Dermis microvascular lymphatic vessel endothelial cell (primary cell): ENCODE results near the gene LUC7L3. TPM values are rescaled to one million over a fixed set of nuclear protein-coding genes. Genes with fewer than 3 reads are reported as not detected.
"Not testable (repeated sequence)": the region's sequence is repeated elsewhere in the genome, so short reads cannot be mapped to it uniquely, and the experiment has no call there.

Experiments
- DNase-seq, 2 donors: peaks; one replicate each; pipeline versions ENCODE4 v3.0.0 to v3.0.0-alpha.2; 2010; ENCODE audit warnings: low read depth in 2 of 2
- total RNA-seq: library from RNA; depleted of rRNA; stranded (reverse); fragments of >200 nt; gene quantifications from 2 replicates; pipeline ENCODE4 v1.2.1, GENCODE V29; 2014

Gene LUC7L3, protein sequence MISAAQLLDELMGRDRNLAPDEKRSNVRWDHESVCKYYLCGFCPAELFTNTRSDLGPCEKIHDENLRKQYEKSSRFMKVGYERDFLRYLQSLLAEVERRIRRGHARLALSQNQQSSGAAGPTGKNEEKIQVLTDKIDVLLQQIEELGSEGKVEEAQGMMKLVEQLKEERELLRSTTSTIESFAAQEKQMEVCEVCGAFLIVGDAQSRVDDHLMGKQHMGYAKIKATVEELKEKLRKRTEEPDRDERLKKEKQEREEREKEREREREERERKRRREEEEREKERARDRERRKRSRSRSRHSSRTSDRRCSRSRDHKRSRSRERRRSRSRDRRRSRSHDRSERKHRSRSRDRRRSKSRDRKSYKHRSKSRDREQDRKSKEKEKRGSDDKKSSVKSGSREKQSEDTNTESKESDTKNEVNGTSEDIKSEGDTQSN
- total RNA-seq: 13.9 and 14.2 TPM in 2 replicates

DNA sequence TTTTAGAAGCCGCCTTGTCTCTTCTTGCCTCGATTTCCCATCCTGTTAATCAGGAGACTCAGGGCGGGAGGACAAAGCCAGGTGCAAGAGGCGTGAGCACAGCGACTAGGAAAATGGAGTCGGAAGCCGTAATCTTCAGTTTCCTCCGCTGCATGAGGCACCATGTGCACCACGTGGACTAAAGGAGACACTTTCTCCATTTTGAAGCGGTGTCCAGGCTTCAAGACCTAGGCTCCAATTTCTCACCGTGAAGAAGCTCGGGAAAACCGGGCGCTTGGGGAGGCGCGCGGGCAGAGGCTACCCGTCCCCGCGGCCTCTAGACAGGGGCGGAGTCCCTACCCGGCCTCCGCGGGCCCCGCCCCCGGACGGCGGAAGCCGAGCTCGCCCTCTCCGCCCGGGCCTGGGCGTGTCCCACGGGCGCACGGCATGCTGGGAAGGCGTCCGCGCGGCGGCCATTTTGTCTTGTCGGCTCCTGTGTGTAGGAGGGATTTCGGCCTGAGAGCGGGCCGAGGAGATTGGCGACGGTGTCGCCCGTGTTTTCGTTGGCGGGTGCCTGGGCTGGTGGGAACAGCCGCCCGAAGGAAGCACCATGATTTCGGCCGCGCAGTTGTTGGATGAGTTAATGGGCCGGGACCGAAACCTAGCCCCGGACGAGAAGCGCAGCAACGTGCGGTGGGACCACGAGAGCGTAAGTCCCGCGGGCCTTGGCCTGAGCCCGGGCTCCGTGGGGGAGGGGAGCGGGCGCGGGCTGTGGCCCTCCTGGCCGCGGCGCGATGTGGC, at the start of gene LUC7L3:
TSS of gene LUC7L3 (plus strand) at position 460 of the 780 bp plus-strand sequence. CDS start at position 590, 130 bp downstream.
- DNase-seq: peak; percentile 79 to 95

DNA sequence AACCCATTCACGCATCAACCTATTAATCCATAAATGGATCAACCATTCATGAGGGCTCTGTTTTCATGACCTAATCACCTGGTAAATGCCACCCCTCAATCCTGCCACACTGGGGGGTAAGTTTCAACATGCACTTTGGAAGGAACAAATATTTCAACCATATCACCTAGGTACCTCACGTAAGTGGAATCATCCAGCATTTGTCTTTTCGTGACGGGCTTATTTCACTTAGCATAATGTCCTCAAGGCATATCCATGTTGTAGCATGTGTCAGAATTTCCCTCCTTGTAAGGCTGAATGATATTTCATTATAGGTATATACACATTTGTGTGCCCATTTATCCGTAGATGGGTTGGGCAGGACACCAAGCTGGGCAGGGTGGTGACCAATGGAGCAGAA, 47.3 kb upstream of the LUC7L3 start:
- DNase-seq: no peak

DNA sequence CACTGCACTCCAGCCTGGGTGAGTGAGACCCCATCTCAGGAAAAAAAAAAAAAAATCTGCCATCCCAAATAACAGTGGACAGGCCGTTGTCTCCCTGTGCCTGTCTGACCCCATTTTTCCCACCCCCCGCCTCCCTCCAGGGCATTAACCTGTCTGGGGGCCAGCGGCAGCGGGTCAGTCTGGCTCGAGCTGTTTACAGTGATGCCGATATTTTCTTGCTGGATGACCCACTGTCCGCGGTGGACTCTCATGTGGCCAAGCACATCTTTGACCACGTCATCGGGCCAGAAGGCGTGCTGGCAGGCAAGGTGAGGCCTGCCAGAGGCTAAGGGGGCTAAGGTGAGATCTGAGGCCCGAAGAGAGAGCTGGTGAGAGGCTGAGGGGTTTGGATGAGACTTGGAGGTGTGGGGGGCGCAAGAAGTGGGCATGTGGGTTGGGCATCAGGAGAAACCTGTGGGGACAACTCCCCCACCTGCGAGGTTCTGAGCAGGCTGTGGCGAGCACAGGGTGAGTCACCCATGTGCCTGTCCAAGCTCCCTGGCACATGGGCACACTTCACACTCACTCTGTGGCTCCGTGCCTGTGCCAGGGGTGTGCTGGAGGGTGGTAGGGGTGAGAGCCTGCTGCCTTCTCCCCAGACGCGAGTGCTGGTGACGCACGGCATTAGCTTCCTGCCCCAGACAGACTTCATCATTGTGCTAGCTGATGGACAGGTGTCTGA, 46.4 kb upstream of the LUC7L3 start:
- DNase-seq: no peak

DNA sequence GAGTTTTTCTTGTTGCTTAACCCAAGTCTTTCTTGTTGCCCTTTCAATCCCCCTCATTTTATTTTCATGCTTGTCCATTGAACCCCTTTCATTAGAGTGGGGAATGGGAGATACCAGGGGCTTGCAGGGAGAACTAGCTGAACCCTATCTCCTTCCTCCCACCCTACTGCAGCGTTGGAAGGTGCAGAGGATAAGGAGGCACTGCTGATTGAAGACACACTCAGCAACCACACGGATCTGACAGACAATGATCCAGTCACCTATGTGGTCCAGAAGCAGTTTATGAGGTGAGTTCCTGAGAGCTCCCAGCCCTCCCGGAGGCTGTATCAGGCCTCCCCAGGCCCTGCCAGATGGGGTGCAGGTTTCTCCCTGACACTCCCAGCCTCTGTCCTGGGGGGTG, 44.2 kb upstream of the LUC7L3 start:
- no peak for DNase-seq

DNA sequence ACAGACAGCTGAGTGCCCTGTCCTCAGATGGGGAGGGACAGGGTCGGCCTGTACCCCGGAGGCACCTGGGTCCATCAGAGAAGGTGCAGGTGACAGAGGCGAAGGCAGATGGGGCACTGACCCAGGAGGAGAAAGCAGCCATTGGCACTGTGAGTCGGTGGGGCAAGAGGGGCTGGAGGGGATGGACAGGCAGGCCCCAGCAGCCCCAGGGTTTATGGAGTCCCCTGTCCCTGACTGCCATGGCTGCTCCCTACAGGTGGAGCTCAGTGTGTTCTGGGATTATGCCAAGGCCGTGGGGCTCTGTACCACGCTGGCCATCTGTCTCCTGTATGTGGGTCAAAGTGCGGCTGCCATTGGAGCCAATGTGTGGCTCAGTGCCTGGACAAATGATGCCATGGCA, 43.8 kb upstream of the LUC7L3 start:
- DNase-seq: no peak

DNA sequence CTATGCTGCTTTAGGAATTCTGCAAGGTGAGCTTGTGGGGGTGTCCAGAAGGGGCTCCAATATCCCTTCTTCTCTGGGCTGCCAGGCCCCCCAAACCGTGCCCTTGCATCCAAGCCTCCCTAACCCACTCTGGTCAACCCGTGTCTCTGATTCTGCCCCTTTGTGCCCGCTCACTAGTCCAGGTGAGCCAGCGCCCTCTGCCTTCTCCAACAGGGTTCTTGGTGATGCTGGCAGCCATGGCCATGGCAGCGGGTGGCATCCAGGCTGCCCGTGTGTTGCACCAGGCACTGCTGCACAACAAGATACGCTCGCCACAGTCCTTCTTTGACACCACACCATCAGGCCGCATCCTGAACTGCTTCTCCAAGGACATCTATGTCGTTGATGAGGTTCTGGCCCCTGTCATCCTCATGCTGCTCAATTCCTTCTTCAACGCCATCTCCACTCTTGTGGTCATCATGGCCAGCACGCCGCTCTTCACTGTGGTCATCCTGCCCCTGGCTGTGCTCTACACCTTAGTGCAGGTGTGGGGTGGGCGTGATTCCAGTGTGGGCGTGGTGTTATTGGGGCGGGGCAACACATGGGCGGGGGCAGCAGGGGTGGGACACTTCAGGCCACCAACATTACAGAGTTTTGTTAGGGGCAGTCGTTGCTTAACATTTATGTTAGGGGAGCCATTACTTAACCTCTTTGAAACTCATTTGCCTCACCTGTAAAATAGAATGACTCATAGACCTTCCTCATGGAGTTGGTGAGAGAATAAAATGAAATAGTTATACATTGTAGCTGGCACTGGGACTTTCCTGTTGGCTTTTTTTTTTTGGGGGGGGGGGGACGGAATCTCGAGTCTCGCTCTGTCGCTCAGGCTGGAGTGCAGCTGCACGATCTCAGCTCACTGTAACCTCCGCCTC, 43.1 kb upstream of the LUC7L3 start:
- no peak for DNase-seq

DNA sequence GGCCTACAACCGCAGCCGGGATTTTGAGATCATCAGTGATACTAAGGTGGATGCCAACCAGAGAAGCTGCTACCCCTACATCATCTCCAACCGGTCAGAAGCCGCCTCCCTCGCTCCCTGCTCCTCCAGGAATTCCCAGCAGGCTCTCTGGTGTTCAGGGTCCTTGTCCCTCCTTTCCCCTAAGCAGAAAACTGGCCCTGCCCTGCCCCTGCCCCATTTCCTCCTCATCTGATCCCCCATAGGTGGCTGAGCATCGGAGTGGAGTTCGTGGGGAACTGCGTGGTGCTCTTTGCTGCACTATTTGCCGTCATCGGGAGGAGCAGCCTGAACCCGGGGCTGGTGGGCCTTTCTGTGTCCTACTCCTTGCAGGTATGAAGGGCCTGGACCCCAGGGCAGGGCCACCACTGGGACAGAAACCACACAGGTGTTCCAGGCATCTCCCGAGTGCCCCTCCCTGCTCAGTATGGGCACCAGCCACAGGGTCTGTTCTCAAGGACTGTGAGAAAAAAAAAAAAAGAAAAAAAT, 41.5 kb upstream of the LUC7L3 start:
- DNase-seq: no peak

DNA sequence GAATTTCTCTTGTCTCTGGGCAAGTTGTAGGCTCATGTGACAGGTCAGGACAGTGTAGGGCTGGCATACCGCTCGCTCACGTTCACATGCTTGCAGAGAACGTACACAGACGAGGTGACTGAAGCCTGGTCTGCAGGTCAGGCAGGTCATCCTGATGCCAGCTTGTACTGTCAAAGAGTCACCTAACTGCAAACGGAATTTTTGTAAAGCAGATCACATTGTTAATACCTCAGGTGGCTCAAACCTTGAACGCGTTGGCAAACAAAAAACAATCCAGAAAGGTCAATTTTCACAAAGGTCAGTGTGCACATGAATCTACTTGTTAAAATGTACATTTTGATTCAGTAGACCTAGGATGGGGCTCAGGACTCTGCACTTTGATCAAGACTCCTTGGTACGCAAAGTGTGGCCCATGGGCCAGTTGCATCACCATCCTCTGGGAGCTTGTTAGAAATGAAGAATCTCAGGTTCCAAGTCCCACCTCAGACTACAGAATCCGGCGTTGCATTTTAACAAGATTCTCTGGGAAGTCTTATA, 40.3 kb upstream of the LUC7L3 start:
- DNase-seq: no peak

DNA sequence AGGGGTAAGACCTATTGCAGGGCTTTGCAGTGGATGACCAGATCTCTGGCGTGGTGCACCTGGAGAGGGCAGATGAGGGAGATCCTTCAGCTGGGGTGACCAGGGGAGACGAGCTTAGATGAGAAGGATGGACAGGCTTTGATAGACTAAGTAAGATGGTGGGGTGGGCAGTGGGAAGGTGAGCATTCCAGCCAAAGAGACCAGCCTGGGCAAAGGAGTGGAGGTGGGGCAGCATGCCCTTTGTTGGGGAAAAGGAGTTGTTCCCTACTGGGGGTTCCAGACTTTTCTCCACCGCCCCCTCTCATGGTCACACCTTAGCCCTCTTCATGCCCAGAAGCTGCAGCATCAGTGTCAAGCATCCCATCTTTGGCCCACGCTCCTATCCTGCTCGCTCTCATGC, 39.3 kb upstream of the LUC7L3 start:
- DNase-seq: no peak

DNA sequence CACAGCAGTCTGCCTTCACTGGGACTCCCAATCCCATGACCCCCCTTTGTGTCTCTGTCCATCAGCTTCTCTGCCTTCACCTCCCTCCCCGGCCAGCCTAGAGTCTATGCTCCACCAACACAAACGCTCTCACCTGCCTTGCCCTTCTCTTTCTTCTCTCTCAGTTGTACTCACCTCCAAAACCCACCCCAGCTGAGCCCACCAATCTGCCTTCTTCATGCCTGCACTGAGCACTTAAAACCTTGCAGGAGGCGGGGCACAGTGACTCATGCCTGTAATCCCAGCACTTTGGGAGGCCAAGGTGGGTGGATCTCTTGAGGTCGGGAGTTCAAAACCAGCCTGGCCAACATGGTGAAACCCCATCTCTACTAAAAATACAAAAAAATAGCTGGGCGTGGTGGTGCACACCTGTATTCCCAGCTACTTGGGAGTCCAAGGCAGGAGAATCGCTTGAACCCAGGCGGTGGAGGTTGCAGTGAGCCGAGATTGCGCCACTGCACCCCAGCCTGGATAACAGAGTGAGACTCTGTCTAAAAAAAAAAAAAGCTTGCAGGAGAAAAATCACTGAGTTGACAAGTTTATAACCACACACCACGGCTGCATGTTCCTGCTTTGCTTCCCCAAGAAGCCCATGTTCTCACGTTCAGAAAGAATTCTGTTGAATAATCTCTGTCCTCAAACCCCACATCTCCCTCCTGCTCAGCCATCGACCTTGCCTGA, 38.7 kb upstream of the LUC7L3 start:
- not testable (repeated sequence) for DNase-seq

DNA sequence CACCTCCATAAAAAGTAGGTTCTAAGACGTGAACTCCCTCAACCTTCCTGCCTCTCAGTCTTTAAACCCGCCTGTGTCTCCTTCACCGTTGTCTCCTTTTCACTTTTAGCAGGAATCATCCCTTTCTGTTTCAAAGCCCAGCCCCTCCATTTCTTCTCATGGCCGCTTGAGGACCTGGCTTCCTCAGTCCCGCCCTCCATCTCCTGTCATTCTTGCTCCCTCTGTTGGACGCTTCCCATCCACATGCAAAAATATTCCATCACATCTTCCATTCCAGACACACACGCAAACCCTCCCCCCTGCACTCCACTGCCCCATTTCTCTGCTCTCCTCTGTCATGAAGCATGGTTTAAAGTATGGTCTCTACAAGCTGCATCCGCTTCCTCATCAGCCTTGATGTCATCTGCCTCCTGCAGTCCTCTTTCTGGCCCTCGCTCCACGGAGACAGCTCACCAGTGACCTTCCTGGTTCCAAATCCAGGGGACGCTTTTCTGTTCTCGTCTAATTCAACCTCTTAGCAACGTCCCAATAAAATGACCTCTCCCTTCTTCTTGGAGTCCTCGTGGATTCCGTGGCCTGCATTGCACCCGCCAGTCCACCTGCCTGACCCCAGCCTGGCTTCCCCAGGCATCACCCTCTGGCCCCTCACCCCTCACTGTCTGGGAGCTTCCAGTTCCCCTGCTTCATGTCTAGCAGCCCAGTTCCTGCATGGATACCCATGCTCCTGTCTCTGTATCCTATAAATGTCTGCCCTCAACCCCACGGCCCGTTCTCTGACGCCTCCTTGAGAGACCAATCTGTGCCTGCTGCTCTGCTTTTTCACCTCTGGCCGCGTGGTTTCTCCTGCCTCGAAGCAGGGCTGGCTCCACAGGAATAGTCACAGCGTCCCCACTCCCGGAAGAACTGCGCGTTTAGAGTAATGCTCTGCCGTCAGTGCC, 37.9 kb upstream of the LUC7L3 start:
- DNase-seq: peak; percentile 68 to 84

DNA sequence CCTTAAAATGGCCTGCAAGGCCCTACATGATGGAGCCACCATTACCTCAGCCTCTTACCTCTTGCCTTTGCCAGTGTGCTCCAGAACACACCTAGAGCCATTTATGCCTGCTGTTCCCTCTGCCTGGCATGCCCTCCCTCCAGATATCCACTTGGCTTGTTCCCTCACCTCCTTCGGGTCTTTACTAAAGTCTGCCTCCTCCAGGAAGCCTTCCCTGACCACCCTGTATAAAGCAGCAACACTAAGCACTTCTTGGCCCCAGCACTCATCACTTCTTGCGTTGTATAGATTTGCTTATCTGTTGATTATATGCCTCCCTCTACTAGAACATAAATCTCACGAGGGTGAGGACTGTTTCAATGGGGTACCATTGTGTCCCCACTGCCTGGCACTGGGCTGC, 37.0 kb upstream of the LUC7L3 start:
- DNase-seq: no peak

DNA sequence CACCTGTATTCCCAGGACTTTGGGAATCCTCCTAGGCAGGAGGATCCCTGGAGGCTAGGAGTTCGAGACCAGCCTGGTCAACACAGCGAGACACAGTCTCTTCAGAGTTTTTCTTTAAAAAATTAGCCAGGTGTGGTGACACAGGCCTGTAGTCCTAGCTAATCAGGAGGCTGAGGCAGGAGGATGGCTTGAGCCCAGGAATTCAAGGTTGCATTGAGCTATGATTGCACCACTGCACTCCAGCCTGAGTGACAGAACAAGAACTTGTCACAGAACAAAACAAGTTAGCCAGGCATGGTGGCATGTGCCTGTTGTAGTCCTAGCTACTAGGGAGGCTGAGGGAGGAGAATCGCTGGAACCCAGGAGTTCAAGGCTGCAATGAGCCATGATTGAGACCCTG, 36.5 kb upstream of the LUC7L3 start:
- no peak for DNase-seq

DNA sequence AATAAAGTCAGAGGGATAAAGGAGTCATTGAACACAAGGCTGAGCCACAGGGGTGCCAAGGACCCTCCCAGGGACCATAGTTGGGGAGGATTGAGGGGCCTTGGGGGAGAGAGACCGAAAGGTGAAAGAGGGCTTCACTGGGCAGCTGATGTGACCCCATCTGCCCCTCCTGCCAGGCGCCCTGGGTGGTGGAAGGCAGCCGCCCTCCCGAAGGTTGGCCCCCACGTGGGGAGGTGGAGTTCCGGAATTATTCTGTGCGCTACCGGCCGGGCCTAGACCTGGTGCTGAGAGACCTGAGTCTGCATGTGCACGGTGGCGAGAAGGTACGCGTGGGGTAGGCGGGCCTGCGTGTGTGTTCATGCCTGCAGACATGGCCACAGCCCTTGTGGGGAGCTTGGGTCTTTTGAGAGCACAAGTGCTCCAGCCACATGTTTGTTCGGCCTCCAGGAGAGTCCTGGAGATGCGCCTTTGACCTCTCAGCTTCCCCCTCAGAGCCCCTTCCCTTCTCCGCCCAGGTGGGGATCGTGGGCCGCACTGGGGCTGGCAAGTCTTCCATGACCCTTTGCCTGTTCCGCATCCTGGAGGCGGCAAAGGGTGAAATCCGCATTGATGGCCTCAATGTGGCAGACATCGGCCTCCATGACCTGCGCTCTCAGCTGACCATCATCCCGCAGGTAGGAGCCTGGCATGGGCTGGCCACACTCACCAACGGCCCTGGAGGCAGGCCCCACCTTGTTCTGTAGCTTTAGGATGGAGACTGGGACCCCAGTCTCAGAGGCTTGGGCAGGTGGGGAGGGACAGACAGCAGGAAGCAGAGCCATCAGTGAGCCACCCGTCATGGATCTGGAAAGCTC, 35.7 kb upstream of the LUC7L3 start:
- no peak for DNase-seq

DNA sequence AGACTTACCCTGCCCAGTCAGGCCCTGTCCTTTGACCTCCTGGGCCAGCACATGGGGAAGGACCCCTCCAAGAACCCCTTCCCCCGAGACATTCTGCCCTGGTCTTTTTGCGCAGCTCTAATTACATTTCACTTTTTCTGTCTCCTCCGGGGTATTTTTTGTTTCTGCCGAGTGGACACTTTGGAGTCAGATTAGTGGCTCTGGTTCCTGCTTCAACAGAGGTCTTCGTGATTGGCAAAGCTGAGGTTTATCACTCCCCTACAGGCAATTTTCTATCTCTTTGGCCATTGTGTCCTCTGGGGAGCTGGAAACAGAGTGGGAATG, 35.2 kb upstream of the LUC7L3 start:
- DNase-seq: no peak

DNA sequence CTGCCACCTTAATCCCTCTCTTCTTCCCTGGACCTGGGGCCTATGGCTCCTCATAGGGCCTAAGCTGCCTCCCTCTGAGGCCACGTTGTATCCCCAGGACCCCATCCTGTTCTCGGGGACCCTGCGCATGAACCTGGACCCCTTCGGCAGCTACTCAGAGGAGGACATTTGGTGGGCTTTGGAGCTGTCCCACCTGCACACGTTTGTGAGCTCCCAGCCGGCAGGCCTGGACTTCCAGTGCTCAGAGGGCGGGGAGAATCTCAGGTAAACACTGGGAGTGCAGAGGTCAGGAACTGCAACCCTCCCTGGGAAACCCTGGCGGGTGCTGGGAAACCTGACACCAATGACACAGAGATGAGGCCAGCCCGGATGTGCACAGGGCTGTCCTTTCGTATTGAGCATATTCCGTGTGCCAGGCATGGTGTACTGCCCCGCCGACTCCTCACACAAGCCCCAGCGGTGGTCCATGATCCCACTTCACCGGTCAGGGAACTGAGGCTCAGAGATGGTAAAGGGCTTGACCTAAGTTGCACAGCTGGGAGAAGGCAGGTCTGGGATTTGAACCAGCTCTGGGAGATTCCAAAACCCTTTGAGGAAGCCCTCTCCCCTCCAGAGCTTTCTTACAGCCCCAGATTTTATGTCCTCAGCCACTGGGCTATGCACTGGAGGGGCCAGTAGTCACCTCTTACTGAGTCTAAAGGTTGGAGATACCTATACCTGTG, 34.6 kb upstream of the LUC7L3 start:
- DNase-seq: no peak

DNA sequence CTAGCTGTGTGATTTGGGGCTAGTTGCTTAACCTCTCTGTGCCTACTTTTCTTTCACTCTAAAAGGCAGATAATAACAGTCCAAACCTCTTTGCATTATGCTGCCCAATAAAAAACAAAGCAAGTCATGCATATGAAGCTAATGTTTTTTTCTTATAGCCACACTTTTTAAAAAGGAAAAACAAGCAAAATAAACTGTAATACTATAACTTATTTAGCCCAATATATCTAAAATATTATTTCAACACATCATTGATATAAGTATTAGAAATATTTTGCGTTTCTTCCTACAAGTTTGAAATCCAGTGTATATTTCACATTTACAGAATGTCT, 34.1 kb upstream of the LUC7L3 start:
- DNase-seq: no peak
